SK-N-MC (cell line): ENCODE data around the gene SETDB1.

Experiments
- DNase-seq: peaks from one replicate; pipeline ENCODE4 v3.0.0-alpha.2; 2011; ENCODE audit warnings: low read depth, low spot score
- H3K27ac ChIP-seq: fragments of 200-600 bp; sonication (generic); 2 replicates; pipeline ENCODE4 v1.5.1; 2016; ENCODE audit warnings: mixed run types
- H3K36me3 ChIP-seq: fragments of 200-600 bp; sonication (generic); 2 replicates; pipeline ENCODE4 v1.6.1; 2017; ENCODE audit warnings: antibody characterized with exemption, low read length, mixed read lengths; ENCODE audit not compliant: insufficient read depth
- H3K4me3 ChIP-seq: fragments of 200-600 bp; sonication (generic); 2 replicates; pipeline ENCODE4 v1.5.1; 2016
- H3K9ac ChIP-seq: fragments of 200-600 bp; sonication (generic); 2 replicates; pipeline ENCODE4 v1.8.0; 2017; ENCODE audit warnings: mixed run types, mixed read lengths; ENCODE audit not compliant: insufficient read length
- H3K9me3 ChIP-seq: fragments of 200-600 bp; sonication (generic); 2 replicates; pipeline ENCODE4 v1.6.1; 2017; ENCODE audit warnings: low read depth, mild to moderate bottlenecking, antibody characterized with exemption, low read length, moderate library complexity, mixed read lengths
- EZH2 ChIP-seq: fragments of 200-600 bp; sonication (generic); IDR thresholded peaks from one replicate; pipeline ENCODE4 v1.6.1; 2017; ENCODE audit warnings: antibody characterized with exemption
- FOXP2 ChIP-seq: optimal IDR thresholded peaks from 2 replicates; pipeline ENCODE3; 2011; ENCODE audit warnings: mild to moderate bottlenecking, moderate library complexity; ENCODE audit not compliant: insufficient read depth; ENCODE audit errors: extremely low read length, control extremely low read depth
- POLR2AphosphoS5 ChIP-seq: IDR thresholded peaks from 2 replicates; pipeline ENCODE4 v1.6.1; 2012; ENCODE audit warnings: mild to moderate bottlenecking, low read depth, low read length, borderline replicate concordance

The SETDB1 gene

DNA sequence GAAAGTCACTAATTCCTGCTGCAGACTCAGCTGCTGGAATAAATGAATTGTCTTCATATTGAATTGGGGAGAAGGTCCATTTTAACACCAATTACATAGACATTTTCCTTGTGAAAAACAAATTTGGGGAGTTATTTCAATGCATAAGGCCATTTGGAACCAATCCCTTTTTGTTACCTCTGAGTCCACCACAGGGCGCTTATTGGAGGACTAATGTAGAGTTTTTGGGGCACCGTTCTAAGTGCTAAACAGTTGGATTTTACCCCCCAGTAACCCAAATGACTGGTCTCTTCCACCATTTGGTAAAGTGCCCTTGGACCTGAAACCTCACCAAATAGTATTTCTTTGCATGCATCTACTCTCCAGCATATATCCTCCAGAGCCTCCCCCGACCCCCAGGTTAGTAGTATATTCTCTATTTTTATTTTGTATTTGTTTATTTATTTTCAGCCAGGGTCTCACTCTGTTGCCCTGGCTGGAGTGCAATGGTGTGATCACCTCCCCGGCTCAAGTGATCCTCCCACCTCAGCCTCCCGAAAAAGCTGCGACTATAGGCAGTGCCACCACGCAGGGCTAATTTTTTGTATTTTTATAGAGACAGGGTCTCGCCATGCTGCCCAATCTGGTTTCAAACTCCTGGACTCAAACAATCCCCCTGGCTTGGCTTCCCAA is 83.6 kb downstream of the SETDB1 start:
- Histone ChIP-seq H3K9ac (peak overlapping the region; percentile 82), H3K27ac (no peak overlapping the region), H3K9me3 (no peaks in the 10 kb centered on the region), H3K4me3 (peak overlapping the region; percentile 94), H3K36me3 (0 out of 2 replicates have a peak, but pooled peaks cover 4% of the 10 kb centered on the region)
- no peak for DNase-seq
- TF ChIP-seq POLR2AphosphoS5 (no peak), FOXP2 (no peak), EZH2 (no peak)

DNA sequence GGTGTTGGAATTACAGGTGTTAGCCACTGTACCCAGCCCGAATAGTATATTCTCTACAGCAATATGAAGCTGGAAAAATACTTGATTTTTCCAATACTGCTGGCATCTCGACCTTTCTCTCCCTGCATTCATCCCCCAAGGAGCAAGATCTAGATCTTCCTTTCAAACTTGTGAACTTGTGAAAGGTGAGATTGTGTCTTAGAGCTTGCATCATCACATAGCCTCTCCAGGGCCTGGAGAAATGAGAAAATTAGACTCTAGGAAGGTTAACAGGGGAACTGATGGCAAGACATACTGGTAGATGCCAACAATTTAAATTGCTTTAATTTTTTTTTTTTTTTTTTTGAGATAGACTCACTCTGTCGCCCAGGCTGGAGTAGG is 84.2 kb downstream of the SETDB1 start:
- Histone ChIP-seq H3K9ac (no peak overlapping the region), H3K9me3 (no peaks in the 10 kb centered on the region), H3K4me3 (no peak overlapping the region), H3K36me3 (0 out of 2 replicates have a peak, but pooled peaks cover 4% of the 10 kb centered on the region), H3K27ac (no peak overlapping the region)
- TF ChIP-seq POLR2AphosphoS5 (no peak), EZH2 (no peak), FOXP2 (no peak)
- DNase-seq = no peak

DNA sequence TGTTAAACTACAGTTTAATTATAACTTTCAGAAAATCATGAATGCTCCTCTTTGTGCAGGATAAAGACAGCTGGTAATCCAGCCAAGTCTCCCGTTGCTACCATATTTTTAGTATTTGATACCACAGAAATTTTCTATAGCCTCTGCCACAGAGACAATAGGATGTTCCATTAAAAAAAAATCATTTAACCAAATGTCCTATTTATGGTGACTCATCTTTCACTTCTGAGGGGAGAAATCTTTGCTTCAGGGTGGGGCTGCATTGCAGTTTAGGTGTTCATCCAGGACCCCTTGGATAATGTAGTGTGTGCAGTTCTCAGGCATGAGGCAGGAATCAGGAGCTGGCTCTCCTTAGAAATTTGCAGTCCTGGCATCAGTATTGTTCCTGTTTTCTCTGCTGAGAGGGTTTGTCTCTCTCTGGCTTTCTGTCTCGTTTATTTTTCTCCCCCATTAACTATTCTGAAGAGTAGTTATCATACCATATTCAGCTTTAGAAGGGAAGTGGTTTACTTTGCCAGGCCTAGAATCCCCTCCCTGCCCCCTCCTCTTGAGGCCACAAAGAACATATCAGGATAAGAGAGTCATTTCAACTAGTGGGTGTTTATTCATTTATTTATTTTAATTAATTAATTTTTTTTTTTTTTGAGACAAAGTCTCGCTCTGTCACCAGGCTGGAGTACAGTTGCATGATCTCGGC is 85.1 kb downstream of the SETDB1 start:
- no peak overlapping the region for H3K4me3 ChIP-seq
- TF ChIP-seq POLR2AphosphoS5 (no peak), FOXP2 (no peak), EZH2 (no peak)
- DNase-seq = no peak
- no peak overlapping the region for H3K9ac ChIP-seq
- peak overlapping the region; percentile 19; the same call in 1 of the 2 replicates for H3K27ac ChIP-seq
- 0 out of 2 replicates have a peak, but pooled peaks cover 4% of the 10 kb centered on the region for H3K36me3 ChIP-seq
- no peaks in the 10 kb centered on the region for H3K9me3 ChIP-seq

DNA sequence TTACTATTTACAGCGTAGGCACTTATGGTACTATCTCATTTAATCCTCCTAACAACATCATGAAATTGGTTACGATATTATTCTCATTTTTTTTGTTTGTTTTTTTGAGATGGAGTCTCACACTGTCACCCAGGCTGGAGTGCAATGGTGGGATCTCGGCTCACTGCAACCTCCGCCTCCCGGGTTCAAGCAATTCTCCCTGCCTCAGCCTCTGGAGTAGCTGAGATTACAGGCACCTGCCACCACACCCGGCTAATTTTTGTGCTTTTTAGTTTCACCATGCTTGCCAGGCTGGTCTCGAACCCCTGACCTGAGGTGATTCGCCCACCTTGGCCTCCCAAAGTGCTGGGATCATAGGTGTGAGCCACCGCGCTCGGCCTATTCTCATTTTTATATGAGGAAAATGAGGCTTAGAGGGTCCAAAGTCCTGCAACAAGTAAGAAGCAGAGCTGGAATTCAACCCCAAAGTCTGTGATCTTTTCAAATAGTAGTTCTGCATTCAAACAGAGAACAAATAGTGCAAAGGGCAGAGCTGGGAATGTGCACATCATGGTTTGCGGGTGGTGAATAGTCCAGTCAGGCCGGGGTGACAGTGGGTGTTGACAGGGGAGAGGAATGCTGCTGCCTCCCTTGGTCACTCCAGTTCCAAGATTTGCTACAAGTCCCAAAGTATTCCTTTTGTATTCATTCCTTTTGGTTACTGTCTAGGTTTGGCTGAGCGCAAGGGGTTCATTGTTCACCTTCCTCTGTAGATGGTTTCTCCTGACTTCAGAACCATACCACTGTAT is 86.7 kb downstream of the SETDB1 start:
- TF ChIP-seq POLR2AphosphoS5 = no peak
- no peak for TF ChIP-seq FOXP2
- no peak for TF ChIP-seq EZH2
- no peak for DNase-seq
- Histone ChIP-seq H3K9me3 (no peaks in the 10 kb centered on the region), H3K4me3 (no peak overlapping the region), H3K36me3 (0 out of 2 replicates have a peak, but pooled peaks cover 6% of the 10 kb centered on the region), H3K9ac (no peak overlapping the region), H3K27ac (no peak overlapping the region)

DNA sequence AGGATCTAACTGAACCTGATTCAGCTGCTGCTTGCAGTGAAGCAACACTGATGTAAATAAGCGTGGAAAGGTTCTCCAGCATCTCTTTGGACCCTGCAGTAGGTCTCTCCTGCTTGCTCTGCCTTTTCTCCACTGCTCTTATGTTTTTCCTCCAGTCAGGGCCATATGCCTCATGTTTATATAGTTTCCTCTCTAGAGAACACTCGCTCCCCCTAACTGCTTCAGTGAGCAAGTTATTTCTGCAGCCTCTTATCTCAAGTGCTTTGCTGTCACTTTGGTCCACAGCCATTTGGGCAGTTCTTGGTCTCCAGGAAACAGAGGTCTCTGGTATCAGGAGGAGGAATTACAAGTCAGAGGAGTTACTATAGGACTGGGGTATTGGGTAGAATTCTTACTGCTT is 87.4 kb downstream of the SETDB1 start:
- H3K9ac ChIP-seq = no peak overlapping the region
- DNase-seq = no peak
- TF ChIP-seq POLR2AphosphoS5 (no peak), FOXP2 (no peak), EZH2 (no peak)
- no peaks in the 10 kb centered on the region for H3K9me3 ChIP-seq
- H3K27ac ChIP-seq = no peak overlapping the region
- H3K4me3 ChIP-seq = no peak overlapping the region
- 0 out of 2 replicates have a peak, but pooled peaks cover 10% of the 10 kb centered on the region for H3K36me3 ChIP-seq
